HEK293 (cell line): ENCODE results near the gene RNF126.

ENCODE experiments used
- SCRT2 ChIP-seq: fragments of 450-650 bp; formaldehyde crosslinking; IDR thresholded peaks from 2 replicates; pipeline ENCODE4 v1.5.1; 2016; ENCODE audit warnings: missing biosample characterization, missing genetic modification characterization
- ZBTB17 ChIP-seq: fragments of 450-650 bp; formaldehyde crosslinking; IDR thresholded peaks from 2 replicates; pipeline ENCODE4 v1.5.1; 2016; ENCODE audit warnings: missing biosample characterization, missing genetic modification characterization
- ZNF121 ChIP-seq: fragments of 450-650 bp; formaldehyde crosslinking; IDR thresholded peaks from 2 replicates; pipeline ENCODE4 v1.5.1; 2016; ENCODE audit warnings: missing biosample characterization, missing genetic modification characterization
- ZNF426 ChIP-seq: fragments of 450-650 bp; formaldehyde crosslinking; IDR thresholded peaks from 2 replicates; pipeline ENCODE4 v1.5.1; 2017; ENCODE audit warnings: missing biosample characterization, missing genetic modification characterization, mild to moderate bottlenecking, inconsistent platforms, moderate library complexity
- ZNF555 ChIP-seq: fragments of 450-650 bp; formaldehyde crosslinking; conservative IDR thresholded peaks from 2 replicates; pipeline ENCODE4 v1.5.1; 2017; ENCODE audit warnings: missing biosample characterization, mild to moderate bottlenecking, missing genetic modification characterization, inconsistent platforms
- ZNF561 ChIP-seq: fragments of 450-650 bp; IDR thresholded peaks from 2 replicates; pipeline ENCODE4 v1.5.1; 2018; ENCODE audit warnings: missing biosample characterization, missing genetic modification characterization, borderline replicate concordance
- ZNF664 ChIP-seq: fragments of 450-650 bp; formaldehyde crosslinking; IDR thresholded peaks from 2 replicates; pipeline ENCODE4 v1.5.1; 2016; ENCODE audit warnings: missing biosample characterization, missing genetic modification characterization
- ZNF76 ChIP-seq: fragments of 450-650 bp; formaldehyde crosslinking; IDR thresholded peaks from 2 replicates; pipeline ENCODE4; 2016; ENCODE audit warnings: low read depth, missing biosample characterization, missing genetic modification characterization, borderline replicate concordance
- TF ChIP-seq, protein P1 (sequence below): fragments of 450-650 bp; formaldehyde crosslinking; IDR thresholded peaks from 2 replicates; pipeline ENCODE4 v1.5.1; 2016; ENCODE audit warnings: missing biosample characterization, missing genetic modification characterization
- TF ChIP-seq, protein P2 (sequence below): fragments of 450-650 bp; formaldehyde crosslinking; IDR thresholded peaks from 2 replicates; pipeline ENCODE4 v1.5.1; 2016; ENCODE audit warnings: missing biosample characterization, missing genetic modification characterization, low read depth
- TF ChIP-seq, protein P3 (sequence below): fragments of 450-650 bp; formaldehyde crosslinking; IDR thresholded peaks from 2 replicates; pipeline ENCODE4 v1.5.1; 2016; ENCODE audit warnings: missing biosample characterization, missing genetic modification characterization
- TF ChIP-seq, protein P4 (sequence below): fragments of 450-650 bp; formaldehyde crosslinking; IDR thresholded peaks from 2 replicates; pipeline ENCODE4 v1.5.1; 2016; ENCODE audit warnings: missing biosample characterization, missing genetic modification characterization

GRCh38 chr19:648305-648704, 14.7 kb downstream of the RNF126 start:
- no peak for TF ChIP-seq ZNF664
- TF ChIP-seq, protein P1, sequence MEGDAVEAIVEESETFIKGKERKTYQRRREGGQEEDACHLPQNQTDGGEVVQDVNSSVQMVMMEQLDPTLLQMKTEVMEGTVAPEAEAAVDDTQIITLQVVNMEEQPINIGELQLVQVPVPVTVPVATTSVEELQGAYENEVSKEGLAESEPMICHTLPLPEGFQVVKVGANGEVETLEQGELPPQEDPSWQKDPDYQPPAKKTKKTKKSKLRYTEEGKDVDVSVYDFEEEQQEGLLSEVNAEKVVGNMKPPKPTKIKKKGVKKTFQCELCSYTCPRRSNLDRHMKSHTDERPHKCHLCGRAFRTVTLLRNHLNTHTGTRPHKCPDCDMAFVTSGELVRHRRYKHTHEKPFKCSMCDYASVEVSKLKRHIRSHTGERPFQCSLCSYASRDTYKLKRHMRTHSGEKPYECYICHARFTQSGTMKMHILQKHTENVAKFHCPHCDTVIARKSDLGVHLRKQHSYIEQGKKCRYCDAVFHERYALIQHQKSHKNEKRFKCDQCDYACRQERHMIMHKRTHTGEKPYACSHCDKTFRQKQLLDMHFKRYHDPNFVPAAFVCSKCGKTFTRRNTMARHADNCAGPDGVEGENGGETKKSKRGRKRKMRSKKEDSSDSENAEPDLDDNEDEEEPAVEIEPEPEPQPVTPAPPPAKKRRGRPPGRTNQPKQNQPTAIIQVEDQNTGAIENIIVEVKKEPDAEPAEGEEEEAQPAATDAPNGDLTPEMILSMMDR (tag by site-specific recombination), result no peak
- no peak for TF ChIP-seq ZNF555 (tag by site-specific recombination)
- TF ChIP-seq, protein P2, sequence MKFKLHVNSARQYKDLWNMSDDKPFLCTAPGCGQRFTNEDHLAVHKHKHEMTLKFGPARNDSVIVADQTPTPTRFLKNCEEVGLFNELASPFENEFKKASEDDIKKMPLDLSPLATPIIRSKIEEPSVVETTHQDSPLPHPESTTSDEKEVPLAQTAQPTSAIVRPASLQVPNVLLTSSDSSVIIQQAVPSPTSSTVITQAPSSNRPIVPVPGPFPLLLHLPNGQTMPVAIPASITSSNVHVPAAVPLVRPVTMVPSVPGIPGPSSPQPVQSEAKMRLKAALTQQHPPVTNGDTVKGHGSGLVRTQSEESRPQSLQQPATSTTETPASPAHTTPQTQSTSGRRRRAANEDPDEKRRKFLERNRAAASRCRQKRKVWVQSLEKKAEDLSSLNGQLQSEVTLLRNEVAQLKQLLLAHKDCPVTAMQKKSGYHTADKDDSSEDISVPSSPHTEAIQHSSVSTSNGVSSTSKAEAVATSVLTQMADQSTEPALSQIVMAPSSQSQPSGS, result no peak
- TF ChIP-seq ZNF426, result no peak
- TF ChIP-seq ZNF121 (tag by site-specific recombination), result no peak
- TF ChIP-seq ZBTB17 (tag by site-specific recombination), result no peak
- TF ChIP-seq, protein P3, sequence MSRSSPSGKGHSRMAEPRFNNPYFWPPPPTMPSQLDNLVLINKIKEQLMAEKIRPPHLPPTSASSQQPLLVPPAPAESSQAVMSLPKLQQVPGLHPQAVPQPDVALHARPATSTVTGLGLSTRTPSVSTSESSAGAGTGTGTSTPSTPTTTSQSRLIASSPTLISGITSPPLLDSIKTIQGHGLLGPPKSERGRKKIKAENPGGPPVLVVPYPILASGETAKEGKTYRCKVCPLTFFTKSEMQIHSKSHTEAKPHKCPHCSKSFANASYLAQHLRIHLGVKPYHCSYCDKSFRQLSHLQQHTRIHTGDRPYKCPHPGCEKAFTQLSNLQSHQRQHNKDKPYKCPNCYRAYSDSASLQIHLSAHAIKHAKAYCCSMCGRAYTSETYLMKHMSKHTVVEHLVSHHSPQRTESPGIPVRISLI (tag by site-specific recombination), result no peak
- TF ChIP-seq ZNF76 (tag by site-specific recombination), result no peak
- TF ChIP-seq ZNF561 (tag by site-specific recombination), result no peak
- no peak for TF ChIP-seq SCRT2 (tag by site-specific recombination)
- TF ChIP-seq, protein P4, sequence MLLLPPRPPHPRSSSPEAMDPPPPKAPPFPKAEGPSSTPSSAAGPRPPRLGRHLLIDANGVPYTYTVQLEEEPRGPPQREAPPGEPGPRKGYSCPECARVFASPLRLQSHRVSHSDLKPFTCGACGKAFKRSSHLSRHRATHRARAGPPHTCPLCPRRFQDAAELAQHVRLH (tag by site-specific recombination), result no peak
